ENCODE results near the gene C9.

C9 gene

DNA sequence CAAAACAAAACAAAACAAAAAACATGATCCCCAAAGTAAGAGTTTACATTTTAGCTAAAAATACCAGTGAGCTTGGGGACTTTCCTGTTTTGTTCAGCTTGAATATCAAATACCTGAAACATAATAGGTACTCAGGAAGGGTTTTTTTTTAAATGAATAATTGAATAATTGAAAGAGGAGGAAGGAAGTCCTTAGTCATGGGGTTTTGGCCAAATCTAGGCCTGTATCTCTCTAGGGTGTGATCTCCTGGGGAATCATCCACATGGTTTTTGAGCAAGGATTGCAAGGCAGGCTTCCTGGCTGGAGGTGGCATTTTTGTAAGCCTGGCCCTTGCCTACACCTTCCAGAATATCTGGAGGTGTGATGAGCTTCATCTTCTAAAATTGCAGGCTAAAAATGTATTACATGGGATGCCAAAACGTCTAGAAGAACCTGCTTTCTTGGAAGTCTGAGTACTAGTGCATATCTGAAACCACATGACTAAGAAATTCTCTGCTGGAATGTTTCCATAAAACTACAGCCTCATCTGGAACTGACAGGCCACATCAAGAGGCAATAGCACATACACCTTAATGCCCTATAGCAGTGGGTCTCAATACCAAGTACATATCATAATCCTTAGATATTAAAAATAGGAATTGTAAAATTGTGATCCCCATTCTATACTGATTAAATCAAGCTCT, 10.4 kb downstream of the C9 start:
- no peaks in the 10 kb centered on the region for H3K4me1 ChIP-seq (ENCODE audit: control insufficient read depth, low read length)
- TF ChIP-seq CTCF (IDR thresholded peaks at IDR 0.05; ENCODE audit: low read depth, low read length, poor library complexity, severe bottlenecking): no peak
- no peak for TF ChIP-seq EZH2phosphoT487 (IDR thresholded peaks at IDR 0.05; ENCODE audit: borderline replicate concordance, low read length)
- no peaks in the 10 kb centered on the region for H3K79me2 ChIP-seq (ENCODE audit: control insufficient read depth, low read length)
- no peaks in the 10 kb centered on the region for H3F3A ChIP-seq (ENCODE audit: control insufficient read depth, insufficient read depth)
- H3K9me3 ChIP-seq (ENCODE audit: control insufficient read depth, insufficient read depth, low read length): no peaks in the 10 kb centered on the region
- no peaks in the 10 kb centered on the region for H3K27me3 ChIP-seq (ENCODE audit: control insufficient read depth, low read length)
- H3K36me3 ChIP-seq (ENCODE audit: control insufficient read depth, low read length): no peaks in the 10 kb centered on the region
- H3K27ac ChIP-seq (ENCODE audit: low read depth, low read length): no peak overlapping the region
- no peak overlapping the region for H3K4me2 ChIP-seq (ENCODE audit: low read length)
- no peaks in the 10 kb centered on the region for H4K20me1 ChIP-seq (ENCODE audit: control insufficient read depth, insufficient read depth, low read depth, low read length)
- H3K4me3 ChIP-seq (ENCODE audit: low read length): no peak overlapping the region
- no peaks in the 10 kb centered on the region for H3K9me2 ChIP-seq (replicated peaks; ENCODE audit: control insufficient read depth, low read length)

- Histone ChIP-seq H3K27ac (ENCODE audit: low read depth, low read length) (no peak overlapping the region), H3K4me3 (ENCODE audit: low read length) (no peak overlapping the region), H3K4me1 (ENCODE audit: control insufficient read depth, low read length) (no peaks in the 10 kb centered on the region), H4K20me1 (ENCODE audit: control insufficient read depth, insufficient read depth, low read depth, low read length) (no peaks in the 10 kb centered on the region), H3K27me3 (ENCODE audit: control insufficient read depth, low read length) (no peaks in the 10 kb centered on the region), H3K36me3 (ENCODE audit: control insufficient read depth, low read length) (no peaks in the 10 kb centered on the region), H3K79me2 (ENCODE audit: control insufficient read depth, low read length) (no peaks in the 10 kb centered on the region), H3F3A (ENCODE audit: control insufficient read depth, insufficient read depth) (no peaks in the 10 kb centered on the region), H3K9me2 (replicated peaks; ENCODE audit: control insufficient read depth, low read length) (no peaks in the 10 kb centered on the region), H3K4me2 (ENCODE audit: low read length) (no peak overlapping the region), H3K9me3 (ENCODE audit: control insufficient read depth, insufficient read depth, low read length) (no peaks in the 10 kb centered on the region)
- TF ChIP-seq EZH2phosphoT487 (IDR thresholded peaks at IDR 0.05; ENCODE audit: borderline replicate concordance, low read length) (no peak), CTCF (IDR thresholded peaks at IDR 0.05; ENCODE audit: low read depth, low read length, poor library complexity, severe bottlenecking) (no peak)
Measured at GRCh38 chr5:39352951-39353350, 11.3 kb downstream of the C9 start.

- Histone ChIP-seq H3K79me2 (ENCODE audit: control insufficient read depth, low read length) (no peaks in the 10 kb centered on the region), H3K27ac (ENCODE audit: low read depth, low read length) (no peak overlapping the region), H3K36me3 (ENCODE audit: control insufficient read depth, low read length) (no peaks in the 10 kb centered on the region), H3K4me1 (ENCODE audit: control insufficient read depth, low read length) (no peaks in the 10 kb centered on the region), H3K27me3 (ENCODE audit: control insufficient read depth, low read length) (no peaks in the 10 kb centered on the region), H4K20me1 (ENCODE audit: control insufficient read depth, insufficient read depth, low read depth, low read length) (no peaks in the 10 kb centered on the region), H3K4me3 (ENCODE audit: low read length) (no peak overlapping the region), H3K4me2 (ENCODE audit: low read length) (no peak overlapping the region), H3K9me3 (ENCODE audit: control insufficient read depth, insufficient read depth, low read length) (no peaks in the 10 kb centered on the region), H3K9me2 (replicated peaks; ENCODE audit: control insufficient read depth, low read length) (no peaks in the 10 kb centered on the region), H3F3A (ENCODE audit: control insufficient read depth, insufficient read depth) (no peaks in the 10 kb centered on the region)
- TF ChIP-seq EZH2phosphoT487 (IDR thresholded peaks at IDR 0.05; ENCODE audit: borderline replicate concordance, low read length): no peak
- no peak for TF ChIP-seq CTCF (IDR thresholded peaks at IDR 0.05; ENCODE audit: low read depth, low read length, poor library complexity, severe bottlenecking)
Measured at GRCh38 chr5:39352170-39352569, 12.1 kb downstream of the C9 start.

Data from DOHH2 (cell line).